GM18868 (cell line): ENCODE measurements around the gene ATP7A.
"Not testable (repeated sequence)": the region's sequence is repeated elsewhere in the genome, so short reads cannot be mapped to it uniquely, and the experiment has no call there.

ENCODE experiments used
- ATAC-seq: cut with Tn5 transposase; IDR thresholded peaks from one replicate; pipeline ENCODE4 v1.9.1; 2021; ENCODE audit warnings: mild to moderate bottlenecking, moderate library complexity; ENCODE audit not compliant: unreplicated experiment

The ATP7A gene

DNA sequence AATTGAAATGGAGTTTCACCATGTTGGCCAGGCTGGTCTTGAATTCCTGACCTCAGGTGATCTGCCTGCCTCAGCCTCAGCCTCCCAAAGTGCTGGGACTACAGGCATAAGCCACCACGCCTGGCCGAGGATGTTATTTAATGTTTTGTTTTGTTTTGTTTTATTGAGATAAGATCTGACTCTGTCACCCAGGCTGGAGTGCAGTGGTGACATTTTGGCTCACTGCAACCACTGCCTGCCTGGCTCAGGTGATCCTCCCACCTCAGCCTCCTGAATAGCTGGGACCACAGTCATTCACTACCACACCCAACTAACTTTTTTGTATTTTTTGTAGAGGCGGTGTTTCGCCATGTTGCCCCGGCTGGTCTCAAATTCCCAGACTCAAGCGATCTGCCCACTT lies 34.5 kb downstream of the ATP7A start:
- not testable (repeated sequence) for ATAC-seq

DNA sequence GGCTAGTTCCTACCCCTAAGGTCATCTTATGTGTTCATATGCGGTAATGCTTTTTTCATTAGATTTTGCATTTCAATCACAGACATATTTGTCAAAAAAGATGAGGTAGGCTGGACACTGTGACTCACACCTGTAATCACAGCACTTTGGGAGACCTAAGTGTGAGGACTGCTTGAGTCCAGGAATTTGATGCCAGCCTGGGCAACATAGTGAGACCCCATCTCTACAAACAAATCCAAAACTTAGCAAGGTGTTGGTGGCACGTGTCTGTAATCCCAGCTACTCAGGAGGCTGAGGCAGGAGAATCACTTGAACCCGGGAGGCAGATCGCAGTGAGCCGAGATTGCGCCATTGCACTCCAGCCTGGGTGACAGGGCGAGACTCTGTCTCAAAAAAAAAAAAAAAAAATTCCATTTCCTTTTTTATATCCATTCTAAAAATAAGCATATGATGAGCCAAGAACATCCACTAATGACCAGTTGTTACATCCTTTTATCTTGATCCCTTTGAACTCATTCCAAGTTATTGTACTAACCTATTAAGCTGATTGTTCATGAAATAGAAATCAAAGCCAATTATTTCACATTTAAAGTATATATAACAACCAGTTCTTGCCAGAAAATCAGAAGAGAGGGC lies 35.5 kb downstream of the ATP7A start:
- no peak for ATAC-seq

DNA sequence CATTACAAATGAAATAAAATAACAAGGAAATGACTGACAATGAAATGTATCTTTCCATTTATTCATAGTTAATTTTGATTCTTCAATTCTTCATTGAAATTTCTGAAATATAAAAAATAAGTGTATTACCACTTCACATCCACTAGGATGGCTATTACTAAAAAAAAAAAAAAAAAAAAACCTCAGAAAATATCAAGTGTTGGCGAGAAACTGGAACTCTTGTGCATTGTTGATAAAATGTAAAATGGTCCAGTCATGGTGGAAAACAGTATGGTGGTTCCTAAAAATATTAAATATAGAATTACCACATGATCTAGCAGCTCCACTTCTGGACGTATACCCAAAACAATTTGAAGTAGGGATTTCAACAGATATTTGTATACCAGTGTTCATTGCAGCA lies 36.1 kb downstream of the ATP7A start:
- ATAC-seq = no peak

- no peak for ATAC-seq
Measured at GRCh38 chrX:77949840-77950239, 39.3 kb downstream of the ATP7A start.

- no peak for ATAC-seq
Measured at GRCh38 chrX:77952173-77952572, 41.7 kb downstream of the ATP7A start.

GRCh38 chrX:77953302-77953701 lies 42.8 kb downstream of the ATP7A start:
- no peak for ATAC-seq

GRCh38 chrX:77953708-77954107 lies 43.2 kb downstream of the ATP7A start:
- ATAC-seq = no peak

GRCh38 chrX:77960567-77960966 lies 50.1 kb downstream of the ATP7A start:
- ATAC-seq = no peak

GRCh38 chrX:77961063-77961462 lies 50.6 kb downstream of the ATP7A start:
- no peak for ATAC-seq

DNA sequence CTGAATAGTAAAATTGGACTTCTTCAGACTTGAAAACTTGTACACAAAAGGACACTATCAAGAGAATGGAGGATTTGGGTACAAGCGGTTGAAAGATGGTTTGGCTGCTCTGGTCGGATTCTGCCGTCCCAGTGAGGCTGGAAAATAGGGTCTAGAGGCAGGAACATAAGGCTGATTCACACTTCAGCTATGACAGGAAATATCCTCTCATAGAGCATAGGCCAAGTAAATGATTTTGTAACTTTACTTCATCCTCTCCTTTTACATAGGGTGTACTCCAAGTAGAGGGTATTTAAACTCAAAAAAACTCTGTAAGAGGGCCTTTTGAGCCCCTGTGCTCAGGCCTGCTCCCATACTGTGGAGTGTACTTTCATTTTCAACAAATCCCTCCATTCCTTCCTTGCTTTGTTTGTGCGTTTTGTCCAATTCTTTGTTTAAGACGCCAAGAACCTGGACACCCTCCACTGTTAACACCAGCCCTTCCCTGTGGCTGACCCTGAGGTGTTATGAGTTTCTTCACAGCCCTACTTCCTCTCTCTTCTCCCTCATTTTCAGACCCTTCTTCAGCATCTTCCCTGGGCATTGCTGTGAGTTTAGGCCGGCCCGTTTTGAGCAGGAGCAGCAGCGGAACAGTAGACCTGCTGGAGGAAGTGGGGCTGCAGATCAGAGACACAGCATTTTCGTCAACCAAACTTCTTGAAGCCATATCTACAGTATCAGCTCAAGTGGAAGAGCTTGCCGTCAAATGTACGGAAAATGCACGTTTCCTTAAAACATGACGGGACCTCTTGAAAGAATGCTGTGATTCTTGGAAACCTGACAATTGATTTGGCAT lies 51.8 kb downstream of the ATP7A start:
- ATAC-seq = no peak

DNA sequence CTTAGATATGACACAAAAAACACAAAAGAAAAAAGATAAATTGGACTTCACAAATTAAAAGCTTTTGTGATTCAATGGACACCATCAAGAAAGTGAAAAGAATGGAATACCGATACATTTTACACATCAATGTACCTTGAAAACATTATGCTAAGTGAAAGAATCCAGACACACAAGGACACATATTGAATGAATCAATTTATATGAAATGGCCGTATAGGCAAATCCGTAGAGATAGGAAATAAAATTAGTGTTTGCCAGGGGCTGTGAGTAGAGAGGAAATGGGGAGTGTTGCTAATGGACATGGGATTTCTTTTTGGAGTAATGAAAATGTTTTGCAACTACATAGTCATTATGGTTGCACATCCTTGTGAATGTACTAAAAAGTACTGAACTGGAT lies 55.9 kb downstream of the ATP7A start:
- no peak for ATAC-seq

- ATAC-seq = no peak
Measured at GRCh38 chrX:77967631-77968030, 57.1 kb downstream of the ATP7A start.

- no peak for ATAC-seq
Measured at GRCh38 chrX:77969538-77969937, 59.0 kb downstream of the ATP7A start, which contains the start of gene PGAM4. Gene PGAM4, minus strand, starts transcription at chrX:77969638. Its CDS starts 0 bp downstream, at chrX:77969638.

DNA sequence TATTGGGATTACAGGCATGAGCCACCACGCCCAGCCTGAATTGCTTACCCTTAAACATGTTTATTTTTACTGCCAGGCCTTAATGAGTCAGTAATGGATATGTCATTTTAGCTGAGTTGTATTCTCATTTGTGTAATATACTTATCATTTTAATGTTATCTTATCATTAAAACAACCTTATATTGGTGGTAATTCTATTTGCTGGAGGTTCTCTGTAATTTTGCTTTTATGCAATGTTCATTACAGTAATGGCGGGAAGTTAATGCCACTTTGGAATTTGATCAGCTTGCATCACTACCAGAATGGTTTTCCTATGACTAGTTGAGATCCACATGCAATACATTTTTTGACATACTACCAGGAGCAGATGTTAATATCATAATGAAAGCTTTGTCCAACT lies 65.3 kb downstream of the ATP7A start:
- no peak for ATAC-seq

GRCh38 chrX:77977095-77977494 lies 66.6 kb downstream of the ATP7A start:
- no peak for ATAC-seq

- no peak for ATAC-seq
Measured at GRCh38 chrX:77977518-77977917, 67.0 kb downstream of the ATP7A start.

DNA sequence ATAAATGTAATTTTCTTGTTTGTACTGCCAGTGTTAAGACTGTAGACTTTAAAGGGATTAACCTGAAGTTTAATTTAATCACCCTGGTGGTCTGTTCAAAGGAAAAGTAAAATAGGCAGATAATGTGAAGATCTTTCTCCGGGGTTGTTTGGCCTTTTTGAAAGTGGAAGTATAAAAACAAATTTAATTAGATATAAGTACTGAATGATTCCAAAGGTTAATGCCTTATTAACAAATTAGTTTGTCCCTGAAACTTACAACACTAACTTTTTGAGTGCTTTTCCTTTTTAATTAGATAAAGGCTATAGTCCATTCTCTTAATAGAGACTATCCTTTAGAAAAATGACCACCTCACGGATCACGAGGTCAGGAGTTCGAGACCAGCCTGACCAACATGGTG lies 69.4 kb downstream of the ATP7A start:
- no peak for ATAC-seq

DNA sequence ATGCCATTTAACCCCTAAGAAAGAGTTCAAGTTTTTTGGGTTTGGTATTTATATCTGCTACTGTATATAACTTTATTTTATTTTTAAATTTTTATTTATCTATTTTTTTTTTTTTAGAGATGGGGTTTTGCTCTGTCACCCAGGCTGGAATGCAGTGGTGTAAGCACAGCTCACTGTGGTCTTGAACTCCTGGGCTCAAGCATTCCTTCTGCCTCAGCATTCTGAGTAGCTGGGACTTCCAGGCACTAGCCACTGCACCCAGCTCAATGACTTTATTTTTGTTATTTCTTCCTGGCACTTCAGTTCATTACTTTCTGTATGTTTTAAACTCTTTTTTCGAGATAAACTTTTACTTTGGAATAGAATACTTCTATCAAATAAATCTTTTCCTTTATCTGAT lies 101.4 kb downstream of the ATP7A start:
- ATAC-seq = no peak

DNA sequence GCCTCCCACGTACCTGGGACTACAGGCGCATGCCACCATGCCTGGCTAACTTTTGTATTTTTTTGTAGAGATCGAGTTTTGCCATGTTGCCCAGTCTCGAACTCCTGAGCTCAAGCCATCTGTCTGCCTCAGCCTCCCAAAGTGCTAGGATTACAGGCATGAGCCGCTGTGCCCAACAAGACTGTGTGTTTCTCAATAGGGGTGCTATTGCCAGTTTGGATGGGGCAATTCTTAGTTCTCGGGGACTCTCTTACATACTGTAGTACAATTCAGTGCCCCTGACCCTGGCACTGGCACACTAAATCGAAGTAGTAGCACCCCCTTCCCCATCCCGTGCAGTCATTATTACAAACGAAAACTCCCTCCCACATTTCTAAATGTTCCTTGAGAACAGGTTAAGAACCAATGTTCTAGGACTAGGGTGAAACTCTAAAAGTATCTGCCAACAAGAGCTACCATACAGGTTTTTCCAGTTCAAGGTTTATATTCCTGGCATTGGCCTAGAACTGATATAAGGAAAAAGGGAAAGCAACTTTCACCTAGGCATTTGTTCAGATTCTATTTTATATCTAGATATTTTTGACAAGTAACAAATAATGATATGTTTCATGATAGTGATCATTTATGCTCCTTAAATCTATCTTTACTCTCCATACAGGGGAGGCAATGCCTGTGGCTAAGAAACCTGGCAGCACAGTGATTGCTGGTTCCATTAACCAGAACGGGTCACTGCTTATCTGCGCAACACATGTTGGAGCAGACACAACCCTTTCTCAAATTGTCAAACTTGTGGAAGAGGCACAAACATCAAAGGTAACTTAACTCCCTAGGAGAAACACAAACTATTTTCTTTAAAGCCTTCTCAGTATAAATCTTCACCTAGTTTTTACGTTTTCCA lies 109.3 kb downstream of the ATP7A start:
- no peak for ATAC-seq

- no peak for ATAC-seq
Measured at GRCh38 chrX:78024349-78025059, 114.0 kb downstream of the ATP7A start.

DNA sequence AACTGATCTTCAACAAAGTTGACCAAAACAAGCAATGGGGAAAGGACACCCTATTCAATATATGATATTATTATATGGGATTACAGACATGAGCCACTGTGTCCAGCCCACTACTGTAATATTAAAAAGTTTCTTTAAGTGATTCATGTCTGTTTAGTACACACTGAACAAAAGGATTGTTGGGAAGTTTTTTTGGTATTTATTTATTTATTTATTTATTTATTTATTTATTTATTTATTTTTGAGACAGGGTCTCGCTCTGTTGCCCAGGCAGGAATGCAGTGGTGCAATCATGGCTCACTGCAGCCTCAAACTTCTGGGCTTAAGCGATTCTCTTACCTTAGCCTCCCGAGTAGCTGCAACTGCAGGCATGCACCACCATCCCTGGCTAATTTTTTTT lies 117.3 kb downstream of the ATP7A start:
- ATAC-seq = no peak
